Activated T-cell treated with anti-CD3 and anti-CD28 coated beads for 1 hour (primary cell): Measurements from ENCODE around the gene SLC12A9.
"Not testable (repeated sequence)": the region's sequence is repeated elsewhere in the genome, so short reads cannot be mapped to it uniquely, and the experiment has no call there.

ENCODE experiments used
- DNase-seq: peaks from one replicate; pipeline ENCODE4 v3.0.0-alpha.2; 2020; ENCODE audit warnings: low read depth

Gene SLC12A9

DNA sequence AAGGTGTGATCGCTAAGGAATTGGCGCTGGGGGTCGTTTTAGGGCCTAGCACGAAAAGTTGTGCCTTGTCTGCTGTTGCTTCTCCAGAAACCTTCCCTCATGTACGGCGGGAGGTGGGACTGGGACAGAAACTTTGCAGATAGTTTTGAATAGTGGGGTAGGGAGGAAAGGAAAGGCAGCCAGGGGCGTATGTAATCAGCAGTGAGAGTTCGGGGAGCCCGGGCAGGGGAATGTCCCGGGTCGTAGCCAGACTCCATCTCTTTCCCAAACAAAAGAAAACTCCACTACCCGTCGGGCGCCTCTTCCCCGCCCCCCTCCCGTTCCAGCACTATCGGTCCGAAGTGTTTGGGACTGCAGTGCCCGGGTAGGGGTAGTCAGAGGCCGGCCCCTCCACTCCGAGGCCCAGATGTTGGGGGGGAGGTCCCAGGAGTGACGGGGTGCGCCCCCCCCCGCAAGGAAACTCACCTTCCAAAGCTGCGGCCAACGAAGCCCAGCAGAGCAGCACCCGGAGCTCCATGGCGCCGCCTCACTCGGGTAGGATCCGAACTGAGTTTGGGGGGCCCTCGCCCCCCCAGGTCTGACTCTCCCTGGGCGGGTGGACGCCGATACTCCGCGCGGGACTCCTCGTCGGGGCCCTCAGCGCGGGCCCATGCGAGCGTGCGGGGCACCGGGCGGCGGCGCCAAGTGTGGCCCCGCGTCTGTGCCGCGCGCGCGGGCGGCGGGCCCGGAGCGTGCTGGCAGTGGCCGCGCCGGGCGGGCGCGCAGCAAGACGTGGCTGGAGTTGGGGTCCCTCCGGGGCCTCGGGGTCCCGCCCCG lies 25.8 kb upstream of the SLC12A9 start:
- no peak for DNase-seq

DNA sequence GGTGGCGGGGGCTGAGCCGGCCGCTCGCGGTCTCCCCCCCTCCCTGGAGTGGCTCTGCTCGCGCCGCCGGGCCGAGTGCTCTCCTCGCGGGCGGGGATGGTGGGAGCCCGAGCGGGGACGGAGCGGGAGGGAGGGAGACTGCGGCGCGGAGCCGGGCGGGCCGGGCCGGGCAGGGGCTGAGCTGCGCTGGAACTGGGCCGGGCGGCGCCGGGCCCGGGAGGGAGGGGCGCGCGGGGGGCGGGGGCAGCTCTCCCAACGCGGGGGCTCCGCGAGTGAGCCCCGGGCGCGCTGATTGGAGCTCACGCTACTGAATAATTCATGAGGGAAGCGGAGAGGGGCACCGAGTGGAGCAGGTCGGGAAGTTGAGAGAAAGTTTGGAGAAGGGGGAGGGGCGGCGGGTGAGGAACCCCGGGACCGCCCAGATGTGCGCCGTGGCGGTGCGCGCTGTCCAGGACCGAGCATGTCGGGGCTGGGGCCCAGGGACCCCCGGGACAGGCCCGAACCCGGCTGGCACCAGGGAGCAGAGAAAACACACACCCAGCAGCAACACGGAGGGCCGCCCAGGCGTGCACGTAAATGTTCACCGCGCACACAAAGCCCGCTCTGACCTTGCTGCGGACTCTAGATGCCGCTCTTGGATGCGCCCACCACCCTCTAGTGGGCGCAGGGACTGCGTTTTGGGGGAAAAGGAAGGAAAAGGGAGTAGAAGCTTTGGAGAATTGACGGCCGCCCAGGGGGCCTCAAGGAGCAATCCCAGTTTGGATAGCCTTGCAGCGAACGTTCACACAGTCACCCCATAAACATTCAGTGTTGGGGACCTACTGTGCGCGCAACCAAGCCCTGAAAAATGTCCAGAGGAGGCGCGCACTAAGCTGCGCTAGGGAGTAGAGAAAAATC lies 24.9 kb upstream of the SLC12A9 start, which contains the start of gene EPHB4:
TSS of gene EPHB4 (minus strand) at position 194 of the 897 bp plus-strand sequence. CDS start 493 bp downstream, outside the sequence.
- DNase-seq = no peak

DNA sequence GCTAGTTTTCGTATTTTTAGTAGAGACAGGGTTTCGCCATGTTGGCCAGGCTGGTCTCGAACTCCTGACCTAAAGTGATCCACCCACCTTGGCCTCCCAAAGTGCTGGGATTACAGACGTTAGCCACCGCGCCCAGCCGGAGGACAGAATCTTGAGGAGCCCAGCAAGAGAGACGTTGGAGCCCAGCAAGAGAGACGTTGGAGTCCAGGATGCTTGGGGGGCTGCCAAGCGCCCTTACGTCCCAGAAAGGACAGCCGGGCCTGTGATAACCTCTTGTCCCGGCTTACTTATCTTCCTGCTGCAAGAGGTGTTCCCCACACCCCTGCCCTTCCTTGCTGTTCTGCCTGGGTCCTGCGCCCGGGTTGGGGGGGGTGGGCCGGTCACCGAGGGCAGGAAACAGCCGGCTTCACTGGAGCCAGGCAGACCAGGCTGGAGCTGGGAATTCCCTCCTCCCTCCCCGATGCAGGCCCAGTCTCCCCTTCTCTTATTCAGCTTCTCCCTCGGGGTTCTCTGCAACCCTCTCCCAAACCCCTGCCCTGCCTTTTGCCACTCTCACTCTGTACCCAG lies 23.3 kb upstream of the SLC12A9 start:
- no peak for DNase-seq

DNA sequence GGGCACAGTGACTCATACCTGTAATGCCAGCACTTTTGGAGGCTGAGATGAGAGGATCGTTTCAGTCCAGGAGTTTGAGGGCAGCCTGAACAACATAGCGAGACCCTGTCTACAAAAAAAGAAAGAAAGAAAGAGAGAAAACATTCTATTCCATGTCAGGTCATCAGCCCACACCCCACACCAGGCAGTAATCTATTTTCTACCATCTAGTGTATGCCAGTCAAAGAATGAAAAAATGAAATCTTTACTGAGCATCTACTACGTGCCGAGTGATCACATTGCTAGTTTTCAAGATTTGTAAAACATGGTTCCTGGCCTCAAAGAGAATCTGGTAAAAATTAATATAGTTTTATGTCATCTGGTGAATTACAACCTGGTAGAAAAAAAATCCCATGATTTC lies 22.1 kb upstream of the SLC12A9 start:
- no peak for DNase-seq

DNA sequence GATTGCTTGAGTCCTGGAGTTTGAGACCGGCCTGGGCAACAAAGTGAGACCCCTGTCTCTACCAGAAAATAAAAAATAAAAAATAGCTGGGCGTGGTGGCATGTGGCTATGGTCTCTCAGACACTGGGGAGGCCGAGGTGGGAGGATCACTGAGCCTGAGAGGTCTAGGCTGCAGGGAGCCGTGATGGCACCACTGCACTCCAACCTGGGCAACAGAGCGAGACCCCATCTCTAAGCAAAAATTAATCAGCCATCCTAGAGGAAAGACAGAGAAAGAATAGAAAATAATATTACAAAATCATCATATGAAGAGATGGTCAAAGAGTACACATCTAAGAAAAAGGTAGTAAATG lies 20.3 kb upstream of the SLC12A9 start:
- no peak for DNase-seq

DNA sequence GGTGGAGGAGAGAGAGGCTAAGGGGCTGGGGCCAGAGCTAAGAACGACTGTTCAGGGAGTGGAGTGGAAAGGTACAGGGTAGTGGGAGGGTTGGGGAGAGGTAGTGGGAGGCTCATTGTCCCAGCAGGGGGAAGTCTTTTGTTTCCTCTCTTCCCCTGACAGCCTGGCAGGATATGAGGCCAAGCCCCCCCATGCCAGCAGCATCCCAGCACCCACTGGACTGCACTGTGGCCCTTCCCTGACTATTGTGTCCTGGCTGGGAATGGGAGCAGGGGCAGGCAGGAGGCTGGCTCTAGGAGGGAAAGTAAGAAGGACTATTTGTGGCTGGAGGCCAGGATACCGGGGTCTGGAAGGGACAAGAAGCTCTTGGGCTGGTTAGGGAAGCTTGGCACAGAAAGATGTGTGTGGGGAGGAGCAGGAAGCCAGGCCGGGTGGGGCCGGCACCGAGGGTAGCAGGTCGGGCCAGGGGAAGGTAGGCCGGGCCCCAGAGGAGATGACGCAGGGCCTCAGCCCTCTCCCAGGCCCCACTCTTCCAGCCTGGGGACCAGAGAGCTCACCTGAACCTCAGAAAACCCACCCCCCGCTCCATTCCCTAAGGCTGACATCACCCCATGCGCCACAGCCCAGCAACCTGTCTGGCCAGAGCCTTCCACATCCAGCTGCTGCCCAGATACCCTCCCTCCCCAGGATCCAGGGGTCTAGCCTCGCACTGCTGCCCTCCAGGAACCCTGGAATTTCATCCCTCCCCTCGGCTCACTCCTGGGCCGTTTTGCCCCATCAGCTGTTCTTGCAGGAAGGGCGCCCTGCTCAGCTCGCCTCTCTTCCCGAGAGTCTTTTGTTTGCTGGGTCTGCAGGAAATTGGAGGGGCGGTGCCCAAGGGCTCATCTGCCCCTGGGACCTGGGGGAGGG lies 16.4 kb upstream of the SLC12A9 start:
- no peak for DNase-seq

DNA sequence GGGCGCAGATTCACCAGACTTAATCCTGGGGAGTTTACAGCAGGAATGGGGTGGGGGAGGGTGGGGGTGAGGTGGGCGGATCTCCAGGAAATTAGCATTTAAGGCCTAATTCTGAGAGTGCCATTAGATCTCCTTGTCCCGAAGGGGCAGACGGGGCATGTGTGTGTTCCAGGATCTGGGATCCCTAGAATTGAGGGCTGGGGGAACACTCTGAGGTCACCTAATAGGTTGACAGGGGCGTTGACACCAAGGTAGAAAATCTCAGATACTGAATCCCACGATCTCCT lies 15.8 kb upstream of the SLC12A9 start:
- no peak for DNase-seq

DNA sequence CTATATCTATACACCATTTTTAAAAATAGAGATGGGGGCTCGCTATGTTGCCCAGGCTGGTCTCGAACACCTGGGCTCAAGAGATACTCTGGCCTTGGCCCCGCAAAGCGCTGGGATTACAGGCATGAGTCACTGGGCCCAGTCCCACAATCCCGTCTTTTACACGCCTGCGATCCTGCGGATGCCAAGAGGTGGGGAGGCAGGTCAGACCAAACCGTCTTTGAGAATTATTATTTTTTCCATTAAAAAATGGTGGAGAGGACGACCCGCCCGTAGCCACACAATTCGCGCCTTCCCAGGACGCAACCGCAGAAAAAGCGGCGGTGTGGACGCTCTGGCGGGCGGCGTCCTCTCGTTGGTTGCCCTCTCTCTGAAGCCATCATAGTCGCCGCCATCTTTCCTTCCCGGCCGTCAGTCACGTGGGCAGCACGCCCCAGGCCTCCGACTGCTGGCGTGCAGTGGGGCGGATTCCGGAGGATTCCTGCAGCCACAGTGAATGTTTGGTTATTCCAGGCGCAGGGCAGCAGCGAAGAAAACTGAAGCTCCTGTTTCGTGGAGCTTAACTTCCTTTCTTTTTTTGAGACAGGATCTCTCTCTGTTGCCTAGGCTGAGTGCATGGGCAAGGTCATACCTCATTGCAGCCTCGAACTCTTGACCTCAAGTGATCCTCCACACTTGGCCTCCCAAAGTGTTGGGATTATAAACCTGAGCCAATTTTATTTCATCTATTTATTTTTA lies 15.2 kb upstream of the SLC12A9 start:
- peak; percentile 64 for DNase-seq

DNA sequence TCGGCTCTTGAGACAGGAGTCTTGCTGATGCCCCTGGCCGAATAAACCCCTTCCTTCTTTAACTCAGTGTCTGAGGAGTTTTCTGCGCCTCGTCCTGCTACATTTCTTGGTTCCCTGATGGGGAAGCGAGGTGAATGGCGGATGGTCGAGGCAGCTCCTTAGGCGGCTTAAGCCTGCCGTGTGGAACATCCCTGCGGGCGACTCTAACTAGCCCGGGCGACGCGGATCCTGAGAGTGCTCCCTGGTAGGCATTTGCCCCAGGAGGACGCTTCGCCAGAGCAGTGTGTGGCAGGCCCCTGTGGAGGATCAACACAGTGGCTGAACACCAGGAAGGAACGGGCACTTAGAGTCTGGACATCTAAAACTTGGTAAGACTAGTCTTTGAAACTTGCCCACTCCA lies 13.2 kb upstream of the SLC12A9 start:
- DNase-seq = no peak

DNA sequence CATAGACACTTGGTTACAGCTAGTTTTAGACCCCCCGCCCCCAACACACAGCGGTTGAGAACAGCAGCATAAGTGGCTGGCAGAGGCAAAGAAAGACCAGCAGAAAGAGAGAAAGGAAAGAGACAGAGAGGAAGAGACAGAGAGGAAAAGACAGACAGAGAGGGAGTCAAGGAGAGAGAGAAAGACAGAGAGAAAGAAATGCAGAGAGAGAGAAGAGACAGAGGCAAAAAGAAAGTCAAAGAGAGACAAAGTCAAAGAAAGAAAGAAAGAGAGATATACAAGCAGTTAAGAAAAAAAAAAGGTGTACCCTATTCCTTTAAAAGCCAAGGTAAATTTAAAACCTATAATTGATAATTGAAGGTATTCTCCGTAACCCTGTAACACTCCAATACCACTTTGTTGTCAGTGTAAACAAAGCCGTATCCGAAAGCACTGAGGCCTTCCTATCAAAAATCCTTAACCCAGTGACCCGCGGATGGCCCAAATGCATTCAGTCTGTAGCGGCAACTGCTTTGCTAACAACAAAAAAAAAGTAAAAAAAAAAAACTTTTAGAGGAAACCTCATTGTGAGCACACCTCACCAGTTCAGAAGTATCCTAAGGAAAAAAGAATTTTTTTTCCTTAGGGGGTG lies 11.9 kb upstream of the SLC12A9 start:
- no peak for DNase-seq

DNA sequence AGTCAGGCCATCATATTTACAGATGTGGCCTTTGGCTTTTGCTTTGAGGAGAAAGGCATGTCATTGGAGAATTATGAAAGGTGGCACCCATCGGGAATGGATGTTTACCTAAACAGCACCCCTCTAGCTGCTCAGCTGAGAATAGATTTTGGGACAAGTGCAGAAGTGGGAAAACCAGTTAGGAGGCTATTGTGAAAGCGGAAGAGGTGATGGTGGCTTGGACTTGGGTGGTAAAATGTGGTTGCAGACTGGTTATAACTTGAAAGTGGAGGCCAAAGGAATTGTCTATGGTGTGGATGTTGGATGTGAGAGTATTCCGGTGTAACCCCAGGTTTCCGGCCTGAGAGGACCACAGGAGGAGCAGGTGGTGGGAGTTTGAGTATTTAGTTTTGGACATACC lies 5.2 kb upstream of the SLC12A9 start:
- DNase-seq = no peak

DNA sequence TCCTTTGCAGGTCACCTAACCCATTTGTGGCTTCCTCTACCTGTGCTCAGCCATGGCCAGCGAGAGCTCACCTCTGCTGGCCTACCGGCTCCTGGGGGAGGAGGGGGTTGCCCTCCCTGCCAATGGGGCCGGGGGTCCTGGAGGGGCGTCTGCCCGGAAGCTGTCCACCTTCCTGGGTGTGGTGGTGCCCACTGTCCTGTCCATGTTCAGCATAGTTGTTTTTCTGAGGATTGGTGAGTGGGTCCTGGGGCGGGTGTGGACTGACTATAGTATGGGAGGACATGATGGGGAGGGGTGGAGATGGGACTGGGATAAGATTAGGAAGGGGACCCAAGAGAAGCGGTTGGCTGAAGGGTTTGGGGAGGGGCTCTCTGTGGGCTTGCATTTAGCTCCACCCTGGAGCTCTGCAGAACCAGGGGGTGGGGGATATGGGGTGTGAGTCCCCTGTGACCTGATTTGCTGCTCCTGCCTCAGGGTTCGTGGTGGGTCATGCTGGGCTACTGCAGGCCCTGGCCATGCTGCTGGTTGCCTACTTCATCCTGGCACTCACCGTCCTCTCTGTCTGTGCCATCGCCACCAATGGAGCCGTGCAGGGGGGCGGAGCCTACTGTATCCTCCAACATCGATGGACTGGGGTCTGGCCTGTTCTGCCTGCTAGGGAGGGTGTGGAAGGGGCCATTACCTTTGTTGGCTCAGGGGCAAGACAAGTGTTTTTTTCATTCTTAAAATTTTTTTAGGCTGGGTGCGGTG lies 1.8 kb downstream of the SLC12A9 start:
- no peak for DNase-seq

DNA sequence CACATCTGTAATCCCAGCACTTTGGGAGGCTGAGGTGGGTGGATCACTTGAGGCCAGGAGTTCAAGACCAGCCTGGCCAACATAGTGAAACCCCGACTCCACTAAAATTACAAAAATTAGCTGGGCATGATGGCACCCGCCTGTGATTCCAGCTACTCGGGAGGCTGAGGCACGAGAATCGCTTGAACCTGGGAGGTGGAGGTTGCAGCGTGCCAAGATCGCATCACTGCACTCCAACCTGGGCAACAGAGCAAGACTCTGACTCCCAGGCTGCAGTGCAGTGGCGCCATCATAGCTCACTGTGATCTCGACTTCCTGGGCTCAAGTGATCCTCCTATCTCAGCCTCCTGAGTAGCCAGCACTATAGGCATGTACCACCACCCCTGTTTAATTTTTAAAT lies 2.4 kb downstream of the SLC12A9 start:
- not testable (repeated sequence) for DNase-seq

DNA sequence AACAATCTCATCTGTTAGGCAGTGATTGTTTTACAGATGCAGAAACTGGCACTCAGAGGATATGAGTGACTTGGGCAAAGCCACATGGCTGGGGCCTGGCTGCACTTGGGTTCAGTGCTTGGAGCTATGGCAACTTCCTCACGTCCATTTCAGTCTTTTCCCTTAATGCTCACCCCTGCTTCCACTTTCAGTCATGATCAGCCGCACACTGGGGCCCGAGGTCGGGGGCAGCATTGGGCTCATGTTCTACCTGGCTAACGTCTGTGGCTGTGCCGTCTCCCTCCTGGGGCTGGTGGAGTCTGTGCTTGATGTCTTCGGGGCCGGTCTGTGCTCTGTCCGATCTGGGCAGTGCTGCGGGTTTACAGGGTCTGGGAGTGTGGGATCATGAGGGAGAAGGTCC lies 3.0 kb downstream of the SLC12A9 start:
- no peak for DNase-seq

DNA sequence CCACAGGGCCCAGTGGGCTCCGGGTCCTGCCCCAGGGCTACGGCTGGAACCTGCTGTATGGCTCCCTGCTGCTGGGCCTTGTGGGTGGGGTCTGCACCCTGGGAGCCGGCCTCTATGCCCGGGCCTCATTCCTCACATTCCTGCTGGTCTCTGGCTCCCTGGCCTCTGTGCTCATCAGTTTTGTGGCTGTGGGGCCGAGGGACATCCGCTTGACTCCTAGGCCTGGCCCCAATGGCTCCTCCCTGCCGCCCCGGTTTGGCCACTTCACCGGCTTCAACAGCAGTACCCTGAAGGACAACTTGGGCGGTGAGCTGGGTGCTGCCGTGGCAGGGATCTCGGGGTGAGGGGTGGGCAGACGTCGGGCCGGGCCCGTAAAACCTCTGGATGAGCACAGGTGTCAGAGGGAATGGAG lies 4.4 kb downstream of the SLC12A9 start:
- DNase-seq = no peak

DNA sequence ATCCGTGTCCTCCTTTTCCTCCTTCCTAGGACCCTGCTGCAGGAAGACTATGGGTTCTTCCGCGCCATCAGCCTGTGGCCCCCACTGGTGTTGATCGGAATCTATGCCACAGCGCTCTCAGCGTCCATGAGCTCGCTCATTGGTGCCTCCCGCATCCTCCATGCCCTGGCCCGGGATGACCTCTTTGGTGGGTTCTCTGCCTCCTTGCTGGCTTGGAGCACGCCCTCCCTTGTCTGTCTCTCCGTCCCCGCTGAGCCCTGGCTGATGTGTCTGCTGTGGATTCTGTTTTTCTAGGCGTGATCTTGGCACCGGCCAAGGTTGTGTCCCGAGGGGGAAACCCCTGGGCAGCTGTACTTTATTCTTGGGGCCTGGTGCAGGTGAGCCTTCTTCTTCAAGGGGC lies 7.3 kb downstream of the SLC12A9 start:
- DNase-seq = no peak

DNA sequence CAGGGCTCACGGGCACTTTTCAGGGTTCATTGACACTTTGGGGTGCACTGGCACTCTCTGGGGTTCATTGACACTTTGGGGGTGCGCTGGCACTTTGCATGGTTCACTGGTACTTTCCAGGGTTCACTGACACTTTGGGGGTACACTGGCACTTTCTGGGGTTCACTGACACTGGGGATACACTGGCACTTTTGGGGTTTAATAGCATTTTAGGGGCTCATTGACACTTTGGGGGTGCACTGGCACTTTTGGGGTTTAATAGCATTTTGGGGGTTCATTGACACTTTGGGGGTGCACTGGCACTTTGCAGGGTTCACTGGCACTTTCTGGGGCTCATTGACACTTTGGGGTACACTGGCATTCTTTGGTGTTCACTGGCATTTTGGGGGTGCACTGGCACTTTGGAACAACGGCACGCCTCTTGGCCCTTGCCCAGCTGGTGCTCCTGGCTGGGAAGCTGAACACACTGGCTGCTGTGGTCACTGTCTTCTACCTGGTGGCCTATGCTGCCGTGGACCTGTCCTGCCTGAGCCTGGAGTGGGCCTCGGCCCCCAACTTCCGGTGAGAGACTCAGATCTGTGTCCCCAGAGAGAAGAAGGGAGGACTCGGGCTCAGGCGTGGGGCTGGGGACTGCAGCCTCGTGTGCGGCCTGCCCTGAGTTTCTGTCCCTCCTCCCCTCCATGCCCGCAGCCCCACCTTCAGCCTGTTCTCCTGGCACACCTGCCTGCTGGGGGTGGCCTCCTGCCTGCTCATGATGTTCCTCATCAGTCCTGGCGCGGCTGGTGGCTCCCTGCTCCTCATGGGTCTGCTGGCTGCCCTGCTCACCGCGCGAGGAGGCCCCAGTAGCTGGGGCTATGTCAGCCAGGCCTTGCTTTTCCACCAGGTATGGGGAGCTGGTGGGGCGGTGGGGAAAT lies 8.4 kb downstream of the SLC12A9 start:
- DNase-seq = no peak

DNA sequence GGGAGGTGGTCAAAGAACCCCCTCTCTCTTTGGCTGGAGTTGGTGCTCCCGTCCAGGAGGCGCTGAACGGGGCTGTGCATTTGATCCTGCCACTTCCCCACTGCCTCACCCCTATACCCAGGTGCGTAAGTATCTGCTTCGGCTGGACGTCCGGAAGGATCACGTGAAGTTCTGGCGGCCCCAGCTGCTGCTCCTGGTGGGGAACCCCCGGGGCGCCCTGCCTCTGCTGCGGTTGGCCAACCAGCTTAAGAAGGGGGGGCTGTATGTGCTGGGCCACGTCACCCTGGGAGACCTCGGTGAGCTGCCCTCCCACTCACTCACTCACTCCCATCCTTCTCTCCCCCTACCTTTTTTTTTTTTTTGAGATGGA lies 9.1 kb downstream of the SLC12A9 start:
- DNase-seq = no peak

DNA sequence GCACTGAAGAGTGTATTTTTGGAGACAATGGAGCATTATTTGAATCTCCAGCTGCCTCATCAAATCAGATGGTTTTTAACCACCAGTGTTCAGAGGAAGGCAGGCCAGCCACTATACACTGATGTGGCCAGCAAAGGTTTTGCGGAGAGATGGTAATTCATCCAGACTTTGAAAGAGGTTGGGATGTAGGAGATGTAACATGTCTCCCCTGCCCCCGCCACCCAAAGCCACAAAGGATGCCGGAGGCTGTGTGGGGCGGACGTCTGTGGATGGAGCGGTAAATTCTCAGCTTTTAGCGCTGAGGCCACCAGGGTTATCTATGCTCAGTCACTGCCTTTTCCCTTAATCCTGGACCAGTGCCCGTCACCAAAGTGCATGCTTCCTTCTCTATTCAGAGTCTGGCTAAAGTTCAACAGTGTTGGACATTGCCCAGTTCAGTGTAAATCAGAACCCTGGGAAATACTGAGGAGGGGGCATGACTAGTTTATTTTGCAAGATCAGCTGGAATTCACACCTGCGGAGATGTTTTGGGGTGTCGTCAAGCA lies 11.0 kb downstream of the SLC12A9 start:
- no peak for DNase-seq
